Measurements from ENCODE around the gene SDR39U1. TPM values are rescaled to one million over a fixed set of nuclear protein-coding genes. Genes with fewer than 3 reads are reported as not detected.

SDR39U1 gene
- polyA plus RNA-seq, 1 donor from 2014 or later: 142 TPM

DNA sequence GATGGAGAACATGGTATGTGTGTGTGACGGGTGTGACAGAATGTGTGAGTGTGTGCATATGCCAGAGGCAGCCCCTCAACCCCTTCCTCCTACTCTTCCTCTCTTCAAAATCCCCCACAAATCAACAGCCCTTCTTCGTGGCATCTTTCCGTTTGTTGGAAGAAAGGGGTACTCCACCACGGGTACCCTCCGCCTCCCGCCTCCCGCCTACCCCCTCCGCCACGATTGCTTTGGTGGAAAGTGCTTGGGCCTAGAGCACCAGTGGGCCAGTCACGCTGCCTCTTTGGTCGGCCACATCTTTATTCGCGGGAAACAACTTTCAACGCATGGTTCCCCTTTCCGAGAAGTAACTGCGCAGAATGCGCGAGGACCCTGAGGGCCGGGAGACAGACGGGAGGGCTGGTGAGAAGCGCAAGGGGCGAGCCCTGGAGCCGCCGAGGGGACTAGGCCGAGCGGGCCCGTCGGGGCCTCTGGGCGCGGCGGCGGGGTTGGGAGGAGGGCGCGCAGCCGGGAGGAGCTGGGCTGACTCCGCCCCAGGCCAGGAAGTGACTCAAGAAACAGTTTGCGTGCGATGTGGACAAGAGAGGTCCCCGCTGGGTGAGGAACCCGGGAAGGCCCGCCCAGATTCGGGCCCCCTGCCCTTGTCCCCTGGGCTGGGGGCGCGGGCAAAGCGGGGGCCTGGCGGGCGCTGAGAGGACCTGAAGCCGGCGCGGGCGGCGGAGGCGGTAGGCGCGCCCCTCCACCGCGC is 13.0 kb downstream of the SDR39U1 start, which contains the start of the genes CBLN3 and KHNYN:
TSS of gene CBLN3 (minus strand) at position 274 of the 748 bp plus-strand sequence. CDS start 614 bp downstream, outside the sequence.
TSS of gene KHNYN (plus strand) at position 560 of the 748 bp plus-strand sequence. CDS start 777 bp downstream, outside the sequence.
- no peak for TF ChIP-seq EZH2 (IDR thresholded peaks at IDR 0.05; ENCODE audit: borderline replicate concordance, insufficient read depth, low read length, poor library complexity, severe bottlenecking)
- Histone ChIP-seq H3K4me3 (ENCODE audit: low read length) (peak within 1 kb of the TSS; percentile 48), H2AFZ (ENCODE audit: low read depth, low read length) (no peak within 1 kb of the TSS), H4K20me1 (ENCODE audit: insufficient read depth) (no peaks in the 10 kb centered on the region), H3K4me2 (ENCODE audit: low read length) (no peak within 1 kb of the TSS), H3K9ac (ENCODE audit: low read length) (no peak within 1 kb of the TSS), H3F3A (ENCODE audit: insufficient read depth, low read length, poor library complexity, severe bottlenecking) (no peaks in the 10 kb centered on the region), H3K36me3 (ENCODE audit: insufficient read depth, low read length) (no peaks in the 10 kb centered on the region), H3K27me3 (ENCODE audit: insufficient read depth, low read depth, low read length) (peaks cover 9% of the 10 kb centered on the region), H3K79me2 (replicated peaks; ENCODE audit: insufficient read depth, low read length) (no peaks in the 10 kb centered on the region), H3K9me2 (ENCODE audit: insufficient read depth, low read length) (no peaks in the 10 kb centered on the region), H3K27ac (ENCODE audit: low read length) (no peak within 1 kb of the TSS), H3K9me3 (ENCODE audit: low read length) (no peaks in the 10 kb centered on the region)

GRCh38 chr14:24428628-24429394 is 13.8 kb downstream of the SDR39U1 start:
- peaks cover 9% of the 10 kb centered on the region for H3K27me3 ChIP-seq (ENCODE audit: insufficient read depth, low read depth, low read length)
- H3K9me2 ChIP-seq (ENCODE audit: insufficient read depth, low read length): no peaks in the 10 kb centered on the region
- no peaks in the 10 kb centered on the region for H3K36me3 ChIP-seq (ENCODE audit: insufficient read depth, low read length)
- H3K79me2 ChIP-seq (replicated peaks; ENCODE audit: insufficient read depth, low read length): no peaks in the 10 kb centered on the region
- H4K20me1 ChIP-seq (ENCODE audit: insufficient read depth): no peaks in the 10 kb centered on the region
- no peak overlapping the region for H3K4me3 ChIP-seq (ENCODE audit: low read length)
- H3K27ac ChIP-seq (ENCODE audit: low read length): no peak overlapping the region
- H3K9me3 ChIP-seq (ENCODE audit: low read length): no peaks in the 10 kb centered on the region
- H3F3A ChIP-seq (ENCODE audit: insufficient read depth, low read length, poor library complexity, severe bottlenecking): no peaks in the 10 kb centered on the region
- H2AFZ ChIP-seq (ENCODE audit: low read depth, low read length): no peak overlapping the region
- no peak overlapping the region for H3K9ac ChIP-seq (ENCODE audit: low read length)
- TF ChIP-seq POLR2AphosphoS5 (IDR thresholded peaks at IDR 0.05): no peak
- no peak for TF ChIP-seq MXI1 (conservative IDR thresholded peaks at IDR 0.05; ENCODE audit: poor library complexity, severe bottlenecking)
- no peak for TF ChIP-seq TAF1 (IDR thresholded peaks at IDR 0.05; ENCODE audit: low read depth)
- no peak for TF ChIP-seq EZH2 (IDR thresholded peaks at IDR 0.05; ENCODE audit: borderline replicate concordance, insufficient read depth, low read length, poor library complexity, severe bottlenecking)
- no peak for TF ChIP-seq REST (IDR thresholded peaks at IDR 0.05; ENCODE audit: borderline replicate concordance)
- no peak for TF ChIP-seq RAD21 (conservative IDR thresholded peaks at IDR 0.05)
- TF ChIP-seq EP300 (conservative IDR thresholded peaks at IDR 0.05; ENCODE audit: poor library complexity, severe bottlenecking): no peak
- TF ChIP-seq SMC3 (conservative IDR thresholded peaks at IDR 0.05; ENCODE audit: poor library complexity): no peak
- TF ChIP-seq, protein P1, sequence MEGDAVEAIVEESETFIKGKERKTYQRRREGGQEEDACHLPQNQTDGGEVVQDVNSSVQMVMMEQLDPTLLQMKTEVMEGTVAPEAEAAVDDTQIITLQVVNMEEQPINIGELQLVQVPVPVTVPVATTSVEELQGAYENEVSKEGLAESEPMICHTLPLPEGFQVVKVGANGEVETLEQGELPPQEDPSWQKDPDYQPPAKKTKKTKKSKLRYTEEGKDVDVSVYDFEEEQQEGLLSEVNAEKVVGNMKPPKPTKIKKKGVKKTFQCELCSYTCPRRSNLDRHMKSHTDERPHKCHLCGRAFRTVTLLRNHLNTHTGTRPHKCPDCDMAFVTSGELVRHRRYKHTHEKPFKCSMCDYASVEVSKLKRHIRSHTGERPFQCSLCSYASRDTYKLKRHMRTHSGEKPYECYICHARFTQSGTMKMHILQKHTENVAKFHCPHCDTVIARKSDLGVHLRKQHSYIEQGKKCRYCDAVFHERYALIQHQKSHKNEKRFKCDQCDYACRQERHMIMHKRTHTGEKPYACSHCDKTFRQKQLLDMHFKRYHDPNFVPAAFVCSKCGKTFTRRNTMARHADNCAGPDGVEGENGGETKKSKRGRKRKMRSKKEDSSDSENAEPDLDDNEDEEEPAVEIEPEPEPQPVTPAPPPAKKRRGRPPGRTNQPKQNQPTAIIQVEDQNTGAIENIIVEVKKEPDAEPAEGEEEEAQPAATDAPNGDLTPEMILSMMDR (IDR thresholded peaks at IDR 0.05; ENCODE audit: poor library complexity, severe bottlenecking): no peak
- H3K4me2 ChIP-seq (ENCODE audit: low read length): no peak overlapping the region

All from neural cell (in vitro differentiated cells).